ENCODE results near the gene LIN7C.
"Not testable (repeated sequence)": the region's sequence is repeated elsewhere in the genome, so short reads cannot be mapped to it uniquely, and the experiment has no call there.

Gene LIN7C

DNA sequence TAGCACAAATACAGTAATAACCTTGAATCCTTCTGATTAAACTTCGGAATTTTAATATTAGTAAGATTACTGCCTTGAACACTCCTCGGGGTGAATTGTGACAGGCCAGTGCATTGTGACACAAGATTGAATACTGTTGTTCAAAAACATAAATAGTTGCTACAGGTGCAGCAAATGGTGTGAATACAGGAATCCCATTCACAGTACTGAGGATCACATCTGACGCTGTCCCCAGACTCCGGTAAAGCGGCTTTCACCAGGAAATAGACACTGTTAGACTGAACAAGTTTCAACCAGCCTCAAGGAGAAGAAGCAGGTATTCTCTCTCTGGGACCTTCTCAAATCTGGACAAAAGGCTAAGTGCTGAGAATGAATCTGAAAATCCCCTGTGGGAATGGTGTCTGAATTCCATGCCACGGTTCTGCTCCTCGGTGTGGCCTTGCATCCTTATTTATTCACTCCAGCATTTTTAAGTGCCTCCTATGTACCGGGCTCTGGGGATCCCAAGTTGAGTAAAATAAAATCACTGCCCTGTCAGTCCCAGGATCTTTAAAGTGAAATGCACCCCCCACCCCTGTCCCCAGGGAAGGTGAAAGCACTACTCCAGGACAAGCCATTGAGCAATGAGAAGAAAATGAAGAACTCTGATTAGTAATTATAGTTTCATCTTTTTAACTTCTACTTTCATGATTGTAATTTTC is 37.4 kb downstream of the LIN7C start:
- DNase-seq, result no peak

DNA sequence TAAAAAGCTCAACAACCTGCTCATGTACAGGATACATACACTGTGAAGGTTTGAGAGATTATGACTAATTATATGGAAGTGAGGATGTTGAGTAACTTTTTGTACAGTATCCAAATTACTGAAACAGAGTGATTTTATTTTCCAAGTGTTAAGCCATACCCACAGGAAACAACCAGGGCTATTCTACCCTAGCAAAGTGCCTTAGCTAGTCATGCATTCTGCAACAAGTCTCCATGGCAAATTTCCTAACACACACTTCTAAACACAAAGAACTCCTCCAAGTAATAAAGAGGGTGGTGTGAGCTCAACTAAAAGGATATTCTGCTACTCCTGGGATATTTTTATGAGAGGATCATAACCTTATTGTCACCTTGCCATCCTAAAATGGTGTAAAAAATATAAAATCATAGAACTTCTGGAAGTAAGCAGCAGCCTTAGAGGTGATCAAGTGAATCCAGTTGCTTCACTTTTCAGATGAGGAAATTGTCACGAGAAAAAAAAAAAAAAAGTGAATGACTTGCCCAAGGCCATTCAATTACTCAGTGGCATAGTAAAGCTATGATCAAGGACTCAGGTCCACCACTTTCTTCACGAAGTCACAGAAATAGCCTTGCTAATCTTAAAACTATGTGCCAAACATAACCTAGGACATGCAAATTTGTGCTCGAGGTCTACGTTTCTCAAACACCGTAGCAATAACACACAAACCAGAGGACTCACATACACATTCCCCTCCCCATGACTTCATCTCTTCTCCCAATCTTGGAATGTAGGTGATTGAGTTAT is 38.2 kb downstream of the LIN7C start:
- DNase-seq, result no peak

DNA sequence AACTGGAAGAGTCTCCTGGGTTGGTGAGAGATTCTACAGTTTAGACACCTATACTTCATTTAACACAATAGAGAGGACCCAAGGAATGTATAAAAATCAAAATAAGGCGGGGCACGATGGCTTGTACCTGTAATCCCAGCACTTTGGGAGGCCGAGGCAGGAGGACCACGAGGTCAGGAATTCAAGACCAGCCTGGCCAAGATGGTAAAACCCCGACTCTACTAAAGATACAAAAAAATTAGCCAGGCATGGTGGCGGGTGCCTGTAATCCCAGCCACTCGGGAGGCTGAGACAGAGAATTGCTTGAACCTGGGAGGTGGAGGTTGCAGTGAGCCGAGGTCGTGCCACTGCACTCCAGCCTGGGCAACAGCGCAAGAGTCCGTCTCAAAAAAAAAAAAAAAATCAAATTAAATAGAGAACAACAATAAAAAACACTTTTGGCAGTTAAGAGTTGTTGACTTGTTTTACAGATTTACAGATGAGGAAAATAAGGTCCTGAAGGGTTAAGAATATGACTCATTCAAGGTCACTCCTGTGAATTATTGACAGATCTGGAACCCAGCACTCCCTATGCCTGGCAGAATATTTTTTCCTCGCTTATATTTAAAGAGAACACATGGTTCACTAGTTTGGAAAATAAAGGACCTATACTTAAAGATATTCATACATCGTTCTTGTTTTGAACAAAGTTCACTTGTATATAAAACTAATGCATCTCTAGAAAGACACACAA is 39.2 kb downstream of the LIN7C start:
- no peak for DNase-seq

DNA sequence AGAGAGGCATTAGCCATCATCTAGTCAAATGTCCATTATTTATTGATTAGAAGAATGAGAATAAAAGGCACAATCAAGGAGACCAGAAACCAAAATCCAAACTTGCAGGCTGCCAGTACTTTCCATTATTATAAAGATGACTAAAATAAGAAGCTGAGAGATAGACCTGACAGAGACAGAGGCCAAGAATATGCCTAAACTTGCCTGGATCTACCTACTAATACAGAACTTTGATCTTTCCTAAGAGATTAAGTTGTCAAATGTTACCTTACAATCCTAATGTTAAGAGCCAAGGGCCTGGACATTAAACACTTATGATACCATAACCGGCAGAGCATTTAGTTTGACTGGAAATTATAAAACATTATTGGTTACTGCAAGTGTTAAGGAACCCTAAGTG is 40.2 kb downstream of the LIN7C start:
- DNase-seq, result no peak

DNA sequence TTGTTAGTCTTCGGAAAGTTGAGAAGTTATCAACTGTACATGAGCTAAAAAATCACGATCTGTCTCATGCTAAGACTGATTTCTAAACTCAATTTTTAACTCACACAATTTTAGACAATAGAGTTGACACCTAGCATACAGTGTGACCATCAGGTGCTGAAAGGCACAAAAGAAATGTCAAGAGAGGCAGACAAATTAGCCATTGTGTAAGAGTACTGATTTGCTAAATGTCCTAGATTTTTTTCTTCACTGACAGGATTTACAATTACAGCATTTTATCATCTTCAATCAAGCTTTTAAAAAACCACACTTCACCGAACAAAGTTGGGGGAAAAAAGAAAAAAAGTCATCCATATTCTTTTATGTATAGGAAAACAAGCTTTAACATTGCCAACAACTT is 40.9 kb downstream of the LIN7C start:
- no peak for DNase-seq

DNA sequence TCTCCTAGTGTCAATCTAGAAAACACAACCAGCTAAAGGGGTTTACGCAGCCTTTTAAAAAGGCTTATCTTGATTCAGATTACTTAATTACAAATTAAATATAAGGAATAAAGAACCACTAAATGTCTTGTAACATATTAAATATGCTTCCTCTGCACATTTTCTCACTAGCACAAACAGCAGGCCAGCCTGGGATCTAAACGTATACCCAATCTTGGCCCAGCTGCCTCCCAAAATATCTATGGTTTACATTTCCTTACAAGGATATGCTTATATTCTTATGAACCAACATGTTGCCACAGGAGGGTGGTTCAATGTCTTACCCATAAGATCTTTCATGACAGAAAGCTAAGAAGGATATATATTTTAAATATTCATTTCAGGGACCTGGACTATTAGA is 41.7 kb downstream of the LIN7C start:
- DNase-seq, result no peak

DNA sequence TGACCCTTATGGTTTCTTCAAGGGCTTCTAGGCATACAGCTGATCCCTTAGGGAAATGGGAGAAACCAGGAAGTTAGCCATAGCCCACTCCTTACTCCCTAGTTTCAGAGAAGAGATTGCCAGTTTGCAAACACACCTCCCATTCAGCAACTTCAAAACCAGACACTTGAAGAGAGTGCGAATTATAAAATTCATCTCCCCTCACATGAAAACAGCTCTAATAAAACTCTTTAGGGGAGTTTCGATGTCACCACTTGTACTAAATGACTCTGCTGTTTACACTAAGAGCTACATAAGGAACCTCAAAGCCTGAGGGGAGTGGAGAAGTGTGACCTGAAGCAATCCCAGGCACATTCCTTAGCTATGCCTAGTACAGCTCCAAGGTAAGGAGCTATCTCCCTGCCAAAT is 42.3 kb downstream of the LIN7C start:
- no peak for DNase-seq

DNA sequence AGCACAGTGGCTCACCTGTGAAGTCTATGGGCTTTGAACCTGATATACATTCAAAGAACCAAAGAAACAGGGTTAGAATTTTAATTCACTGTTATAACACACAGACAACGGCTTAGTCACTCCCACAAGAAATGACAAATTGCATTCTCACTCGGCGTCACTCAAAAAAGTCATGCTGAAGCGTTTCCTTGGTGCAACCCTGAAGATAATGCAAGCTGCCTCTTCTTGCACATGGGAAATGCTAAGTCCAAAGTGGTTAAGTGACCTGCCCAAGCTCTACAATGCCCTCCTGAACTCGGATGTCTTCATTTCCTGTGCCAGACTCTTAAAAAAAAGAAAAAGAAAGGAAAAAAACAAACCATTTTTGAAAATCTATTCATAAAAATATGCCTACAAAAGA is 44.0 kb downstream of the LIN7C start:
- no peak for DNase-seq

DNA sequence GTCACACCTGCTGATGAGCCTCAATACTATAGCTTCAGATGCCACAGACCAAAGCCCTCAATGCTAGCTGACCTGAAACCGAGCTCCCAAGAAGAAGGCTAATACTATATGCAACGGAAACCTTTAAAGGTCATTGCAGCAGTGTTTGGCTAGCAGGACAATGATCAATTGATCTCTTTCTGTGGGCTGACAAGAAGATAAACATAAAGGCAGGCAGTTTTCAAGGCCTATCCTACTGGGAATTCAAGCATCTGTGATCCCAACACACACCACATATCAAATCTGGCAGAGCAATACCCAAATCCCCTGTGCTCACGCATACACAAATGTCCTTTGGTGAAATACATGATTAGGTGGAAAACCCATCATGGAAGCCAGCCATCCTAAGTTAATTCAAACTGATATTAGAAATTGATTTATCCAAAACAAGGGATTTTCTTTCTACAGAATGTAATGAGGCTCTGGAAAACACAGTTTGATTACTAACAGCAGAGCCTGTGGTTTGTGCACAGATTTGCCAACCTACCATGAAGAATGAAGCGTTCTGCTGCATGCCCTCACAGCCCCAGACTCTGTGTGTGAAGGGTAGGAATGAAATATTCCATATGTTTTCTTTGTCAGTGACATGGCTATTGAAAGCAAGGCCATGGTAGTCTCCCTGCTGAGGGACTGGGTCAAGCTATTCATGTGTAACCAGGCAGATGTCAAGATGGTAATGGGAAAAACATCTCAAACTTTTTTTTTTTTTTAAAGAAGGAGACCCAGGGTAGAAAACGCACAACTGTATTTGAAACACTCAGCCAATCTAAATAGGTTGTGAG is 46.2 kb downstream of the LIN7C start:
- DNase-seq, result no peak

DNA sequence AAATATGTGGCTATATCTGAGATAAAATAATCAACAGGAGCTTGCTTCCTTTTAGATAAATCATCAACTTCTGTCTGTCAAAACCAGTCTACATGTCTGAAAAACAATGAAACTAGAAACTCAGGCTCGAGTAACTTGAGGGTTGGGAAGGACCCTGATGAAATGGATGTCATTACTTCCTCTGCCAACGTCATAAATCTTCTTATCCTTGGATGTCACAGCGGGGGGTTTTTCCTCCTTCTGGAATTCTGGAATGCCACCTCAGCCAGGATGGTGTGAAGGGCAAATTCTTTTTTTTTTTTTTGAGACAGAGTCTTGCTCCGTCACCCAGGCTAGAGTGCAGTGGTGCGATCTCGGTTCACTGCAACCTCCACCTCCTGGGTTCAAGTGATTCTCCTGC is 47.4 kb downstream of the LIN7C start:
- no peak for DNase-seq

DNA sequence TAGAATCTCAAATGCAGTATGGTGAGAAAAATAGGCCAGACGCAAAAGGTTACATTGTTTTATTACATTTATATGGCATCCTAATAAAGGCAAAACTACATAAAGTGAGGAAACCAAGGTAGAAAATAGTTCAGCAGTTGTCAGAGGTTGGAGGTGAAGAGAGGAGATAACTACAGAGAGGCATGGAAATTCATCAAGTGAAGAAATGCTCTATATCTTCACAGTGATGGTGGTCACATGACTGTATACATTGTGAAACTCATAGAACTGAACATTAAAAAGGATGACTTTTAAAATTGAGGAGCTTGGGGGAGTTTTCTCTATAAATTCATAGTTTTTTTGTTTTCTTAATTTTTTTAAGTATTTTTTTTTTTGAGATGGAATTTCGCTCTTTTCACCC is 48.4 kb downstream of the LIN7C start:
- DNase-seq, result no peak

DNA sequence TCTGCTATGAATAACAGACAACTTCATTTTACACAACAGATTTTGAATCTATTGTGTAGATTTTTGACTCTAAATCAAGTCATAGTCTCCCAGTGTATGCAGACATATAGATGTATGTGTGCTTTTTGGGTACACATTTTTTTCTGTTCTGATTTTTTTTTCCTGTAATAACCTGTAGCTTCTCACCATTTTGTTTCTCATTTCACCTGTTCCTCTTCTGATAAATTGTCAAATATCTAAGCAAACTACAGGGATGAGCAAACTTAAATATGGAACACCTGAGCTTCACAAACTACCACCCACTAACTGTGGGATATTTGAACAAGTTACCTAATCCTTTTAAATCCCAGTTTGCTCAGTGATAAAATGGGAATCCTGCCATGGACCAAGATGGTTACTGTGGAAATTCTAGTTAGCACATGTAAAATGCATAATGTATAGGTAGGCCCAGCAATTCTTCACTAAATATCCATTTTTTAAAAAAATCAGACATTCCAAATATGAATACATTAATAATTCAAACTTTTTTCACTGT is 49.7 kb downstream of the LIN7C start:
- no peak for DNase-seq

DNA sequence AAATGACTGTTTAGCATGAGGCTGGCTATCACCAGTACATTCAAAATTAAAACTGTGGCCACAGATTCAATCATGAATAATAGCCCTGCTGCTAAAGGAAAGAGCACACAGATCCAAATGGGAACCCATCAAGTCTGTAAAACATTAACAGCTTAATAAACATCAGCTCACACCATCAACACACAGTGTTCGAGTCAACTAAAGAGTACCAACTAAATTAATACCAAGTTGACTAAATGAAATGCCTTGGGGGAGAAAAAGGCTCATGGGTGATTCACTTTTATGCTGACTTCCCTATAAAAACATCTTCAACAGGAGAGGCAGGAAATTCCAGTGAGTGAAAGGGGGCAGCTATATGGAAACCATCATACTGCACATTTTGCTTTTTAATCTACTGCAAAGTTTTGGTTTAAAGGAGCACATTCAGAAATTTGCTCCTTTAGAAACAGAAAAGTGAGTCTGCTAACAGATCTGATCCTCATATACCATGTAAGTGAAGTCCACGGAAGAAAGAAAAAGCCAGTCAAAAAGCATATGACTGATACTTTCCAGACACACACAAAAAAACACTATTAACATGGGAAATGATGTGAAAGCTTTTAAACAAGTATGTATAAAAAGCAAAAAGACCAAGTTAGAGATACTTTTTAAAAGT is 50.3 kb downstream of the LIN7C start:
- DNase-seq, result no peak

DNA sequence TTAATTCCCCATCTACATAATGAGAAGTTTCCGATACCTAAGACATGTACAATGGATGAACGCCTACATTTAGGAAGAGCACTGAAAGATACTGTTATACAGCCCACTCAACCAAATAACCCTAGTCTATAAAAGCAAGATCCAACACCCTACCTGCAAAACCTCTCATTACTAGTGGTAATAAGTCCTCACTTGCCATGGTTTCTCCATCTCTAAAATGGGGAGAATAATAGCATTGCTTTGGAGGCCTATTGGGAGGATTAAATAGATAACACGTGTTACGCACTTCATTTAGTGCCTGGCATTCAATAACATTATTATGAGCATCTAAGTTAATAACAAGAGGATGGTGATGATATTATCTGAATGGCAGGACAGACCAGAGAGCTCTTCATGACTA is 50.9 kb downstream of the LIN7C start:
- DNase-seq, result no peak

DNA sequence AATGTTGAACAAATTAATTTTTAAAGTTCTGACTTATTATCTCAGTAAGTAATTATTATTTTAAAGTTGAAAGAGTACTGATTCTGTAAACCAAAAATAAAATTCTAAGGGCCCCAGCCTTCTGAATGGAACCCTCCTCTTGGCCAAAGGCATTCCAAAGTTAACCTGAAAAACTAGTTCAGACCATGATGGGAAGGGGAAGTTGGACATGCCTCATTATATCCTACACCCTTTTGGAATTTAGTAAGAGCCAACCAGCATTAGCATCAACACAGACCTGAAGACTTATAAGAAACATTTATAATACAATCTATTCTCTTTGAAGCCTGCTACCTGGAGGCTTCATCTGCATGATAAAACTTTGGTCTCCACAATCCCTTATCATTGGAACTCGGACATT is 52.9 kb downstream of the LIN7C start:
- DNase-seq, result no peak

DNA sequence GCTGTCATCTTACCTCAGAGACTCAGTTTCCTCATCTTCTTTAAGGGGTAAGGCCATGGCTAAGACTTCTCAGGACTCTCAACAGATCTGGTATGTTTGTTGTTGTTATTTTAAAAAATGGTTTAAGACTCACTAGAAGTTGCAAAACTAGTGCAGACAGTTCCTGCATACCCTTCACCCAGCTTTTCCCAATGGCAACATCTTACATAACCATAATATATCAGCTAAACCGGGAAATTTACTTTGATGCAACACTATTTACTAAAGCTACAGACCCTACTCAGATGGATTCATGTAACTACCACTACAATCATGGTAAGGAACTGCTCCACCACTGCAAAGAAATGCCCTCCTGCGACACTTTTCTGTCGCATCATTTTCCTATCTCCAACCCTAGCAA is 54.4 kb downstream of the LIN7C start:
- no peak for DNase-seq

DNA sequence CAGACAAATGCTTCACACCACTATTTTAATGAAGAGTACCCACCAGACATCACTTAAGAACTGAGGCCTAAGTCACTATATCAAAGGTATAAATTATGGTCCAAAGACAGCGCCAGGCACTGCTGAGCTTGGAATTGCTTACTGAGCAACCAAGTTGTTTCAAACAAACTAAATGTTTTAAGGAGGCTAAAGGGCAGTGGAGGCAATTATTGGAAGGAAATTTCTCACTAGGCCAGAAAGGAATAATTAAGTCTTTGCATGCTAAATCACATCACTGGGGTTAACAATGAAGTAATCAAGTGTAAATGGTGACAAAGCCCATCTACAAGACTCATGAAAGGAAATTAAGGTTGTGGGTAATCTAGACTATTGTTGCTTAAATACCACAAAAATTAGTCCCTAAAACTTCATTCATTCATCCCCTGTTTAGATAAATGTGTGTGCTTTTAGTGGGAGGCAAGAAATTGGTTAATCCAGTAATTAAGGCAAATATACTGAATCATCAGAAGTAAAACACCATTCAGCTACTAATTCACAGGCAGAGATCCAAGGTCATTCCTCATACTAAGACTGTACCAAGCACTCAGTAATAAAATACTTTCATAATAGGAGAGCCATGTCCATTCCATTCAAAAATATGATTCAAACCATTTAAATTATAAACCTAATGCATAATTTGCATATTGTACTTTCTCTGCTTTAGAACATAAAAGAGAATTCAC is 55.2 kb downstream of the LIN7C start:
- no peak for DNase-seq

DNA sequence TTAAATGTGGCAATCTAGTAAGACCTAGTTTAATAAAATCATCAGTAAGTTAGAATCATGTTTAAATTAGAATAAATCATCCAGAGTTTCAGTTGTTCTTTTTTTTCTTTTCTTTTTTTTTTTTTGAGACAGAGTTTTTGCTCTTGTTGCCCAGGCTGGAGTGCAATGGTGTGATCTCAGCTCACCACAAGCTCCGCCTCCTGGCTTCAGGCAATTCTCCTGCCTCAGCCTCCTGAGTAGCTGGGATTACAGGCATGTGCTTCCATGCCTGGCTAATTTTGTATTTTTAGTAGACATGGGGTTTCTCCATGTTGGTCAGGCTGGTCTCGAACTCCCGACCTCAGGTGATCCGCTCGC is 58.4 kb downstream of the LIN7C start:
- not testable (repeated sequence) for DNase-seq

DNA sequence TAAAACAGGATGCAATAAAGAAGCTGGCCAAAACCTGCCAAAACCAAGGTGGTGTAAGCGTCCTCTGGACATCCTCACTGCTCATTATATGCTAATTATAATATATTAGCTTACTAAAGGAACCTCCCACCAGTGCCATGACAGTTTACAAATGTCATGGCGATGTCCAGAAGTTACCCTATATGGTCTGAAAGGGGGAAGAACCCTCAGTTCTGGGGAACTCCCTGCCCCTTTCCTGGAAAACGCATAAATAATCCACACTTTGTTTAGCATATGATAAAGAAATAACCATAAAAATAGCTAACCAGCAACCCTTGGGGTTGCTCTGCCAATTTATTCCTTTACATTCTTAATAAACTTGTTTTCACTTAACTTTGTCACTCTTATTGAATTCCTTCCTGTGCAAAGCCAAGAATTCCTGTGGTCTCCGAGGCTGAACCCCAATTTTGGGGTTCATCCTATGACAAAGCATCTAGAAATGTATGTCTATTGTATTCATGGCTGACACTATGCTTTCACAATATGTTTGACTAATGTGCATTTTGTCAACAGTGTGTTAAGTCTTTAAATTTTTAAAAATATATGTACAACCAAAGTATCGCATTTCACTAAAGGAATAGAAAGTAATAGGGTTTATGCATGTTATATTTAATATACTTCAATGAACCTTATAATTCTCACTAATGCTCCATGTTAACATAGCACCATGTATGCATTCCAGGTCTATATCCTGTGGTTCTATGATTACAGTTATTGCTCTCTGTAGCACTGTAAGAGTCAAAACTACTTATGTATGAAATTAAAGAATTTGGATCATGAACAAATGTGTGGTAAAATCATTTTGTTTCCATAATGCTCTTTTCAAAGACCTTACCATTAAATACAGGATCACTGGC is 59.0 kb downstream of the LIN7C start:
- no peak for DNase-seq

DNA sequence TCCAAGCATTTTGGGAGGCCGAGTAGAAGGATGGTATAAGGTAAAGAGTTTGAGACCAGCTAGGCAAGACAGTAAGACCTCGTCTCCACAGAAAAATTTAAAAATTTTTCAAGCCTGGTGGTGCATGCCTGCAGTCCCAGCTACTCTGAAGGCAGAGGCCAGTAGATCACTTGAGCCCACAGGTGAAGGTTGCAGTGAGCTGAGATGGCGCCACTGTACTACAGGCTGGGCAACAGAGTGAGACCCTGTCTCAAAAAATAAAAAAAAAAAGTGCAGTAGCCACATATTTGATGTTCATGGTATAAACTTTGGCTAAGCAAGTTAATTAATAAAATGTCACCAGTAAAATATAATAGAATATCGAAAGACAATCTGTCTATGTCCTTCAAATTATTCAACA is 60.9 kb downstream of the LIN7C start:
- no peak for DNase-seq

DNA sequence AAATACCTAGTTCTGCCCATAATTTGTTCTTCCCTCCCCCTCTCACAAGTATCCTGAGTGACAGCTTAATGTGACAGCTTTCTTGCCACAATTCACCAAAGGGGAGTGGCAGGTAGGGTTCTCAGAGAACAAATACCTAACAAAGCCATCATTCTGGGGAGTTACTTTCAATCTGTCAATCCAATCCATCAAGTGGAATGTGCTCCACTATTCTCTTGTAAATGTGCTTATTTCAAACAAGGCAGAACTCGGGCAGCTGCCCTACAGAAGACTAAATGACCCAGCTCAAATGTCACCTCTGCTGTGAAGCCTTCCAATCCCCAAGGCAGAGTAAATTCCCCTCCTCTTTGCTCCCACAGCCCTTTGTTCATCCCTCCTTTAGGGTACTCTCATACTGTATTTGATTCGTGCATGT is 61.8 kb downstream of the LIN7C start:
- no peak for DNase-seq

Measured in NCI-H2029 treated with DMSO at 0.1 percent for 48 hours (cell line).